ENCODE measurements around the gene IBA57. TPM values are rescaled to one million over a fixed set of nuclear protein-coding genes. Genes with fewer than 3 reads are reported as not detected.
"Not testable (repeated sequence)": the region's sequence is repeated elsewhere in the genome, so short reads cannot be mapped to it uniquely, and the experiment has no call there.

Gene IBA57
- total RNA-seq, 1 experiment from 2014 or later, result 4.4 TPM

- no peaks in the 10 kb centered on the region for H3K36me3 ChIP-seq
- H3K27me3 ChIP-seq, result no peaks in the 10 kb centered on the region
- H3K4me1 ChIP-seq, result peaks cover 5% of the 10 kb centered on the region; the same call in 1 of the 2 replicates
- no peak for DNase-seq
- H3K4me3 ChIP-seq, result no peak overlapping the region
- no peak overlapping the region for H3K27ac ChIP-seq
- H3K9me3 ChIP-seq (replicated peaks), result no peaks in the 10 kb centered on the region; the same call in 1 of the 2 replicates
Measured at GRCh38 chr1:228224198-228225164, 58.9 kb downstream of the IBA57 start.

GRCh38 chr1:228225165-228225710, 59.6 kb downstream of the IBA57 start:
- no peak for DNase-seq

GRCh38 chr1:228225740-228226139, 60.1 kb downstream of the IBA57 start:
- Histone ChIP-seq H3K4me1 (peaks cover 5% of the 10 kb centered on the region; the same call in 1 of the 2 replicates), H3K9me3 (replicated peaks) (no peaks in the 10 kb centered on the region; the same call in 1 of the 2 replicates), H3K4me3 (no peak overlapping the region), H3K27me3 (no peaks in the 10 kb centered on the region), H3K27ac (no peak overlapping the region), H3K36me3 (no peaks in the 10 kb centered on the region)
- DNase-seq, result no peak

More at GRCh38 chr1:228225165-228225710, 59.6 kb downstream of the IBA57 start:
- Histone ChIP-seq H3K36me3 (no peaks in the 10 kb centered on the region), H3K27me3 (no peaks in the 10 kb centered on the region), H3K27ac (no peak overlapping the region), H3K4me3 (no peak overlapping the region), H3K4me1 (peaks cover 5% of the 10 kb centered on the region; the same call in 1 of the 2 replicates), H3K9me3 (replicated peaks) (no peaks in the 10 kb centered on the region; the same call in 1 of the 2 replicates)

- Histone ChIP-seq H3K9me3 (replicated peaks) (no peaks in the 10 kb centered on the region; the same call in 1 of the 2 replicates), H3K4me3 (no peak overlapping the region), H3K27ac (no peak overlapping the region), H3K36me3 (no peaks in the 10 kb centered on the region), H3K27me3 (no peaks in the 10 kb centered on the region), H3K4me1 (peaks cover 5% of the 10 kb centered on the region; the same call in 1 of the 2 replicates)
- DNase-seq, result no peak
Measured at GRCh38 chr1:228226141-228226874, 60.7 kb downstream of the IBA57 start.

GRCh38 chr1:228226956-228227791, 61.6 kb downstream of the IBA57 start:
- H3K27ac ChIP-seq, result no peak overlapping the region
- H3K27me3 ChIP-seq, result no peaks in the 10 kb centered on the region
- H3K9me3 ChIP-seq (replicated peaks), result no peaks in the 10 kb centered on the region; the same call in 1 of the 2 replicates
- no peaks in the 10 kb centered on the region for H3K36me3 ChIP-seq
- H3K4me1 ChIP-seq, result peaks cover 5% of the 10 kb centered on the region; the same call in 1 of the 2 replicates
- DNase-seq, result peak in 1 of 2 experiments; percentile 62
- no peak overlapping the region for H3K4me3 ChIP-seq

GRCh38 chr1:228228147-228228546, 62.5 kb downstream of the IBA57 start:
- not testable (repeated sequence) for H3K27me3 ChIP-seq; H3K9me3 ChIP-seq (replicated peaks); H3K4me1 ChIP-seq; H3K27ac ChIP-seq; H3K36me3 ChIP-seq; H3K4me3 ChIP-seq; DNase-seq

GRCh38 chr1:228228601-228229074, 63.0 kb downstream of the IBA57 start:
- Histone ChIP-seq H3K27me3 (no peaks in the 10 kb centered on the region), H3K9me3 (replicated peaks) (no peaks in the 10 kb centered on the region; the same call in 1 of the 2 replicates), H3K4me1 (peaks cover 5% of the 10 kb centered on the region; the same call in 1 of the 2 replicates), H3K4me3 (no peak overlapping the region), H3K36me3 (no peaks in the 10 kb centered on the region), H3K27ac (no peak overlapping the region)
- no peak for DNase-seq

- Histone ChIP-seq H3K36me3 (no peaks in the 10 kb centered on the region), H3K4me1 (peaks cover 5% of the 10 kb centered on the region; the same call in 1 of the 2 replicates), H3K9me3 (replicated peaks) (no peaks in the 10 kb centered on the region), H3K27me3 (no peaks in the 10 kb centered on the region), H3K27ac (no peak overlapping the region), H3K4me3 (no peak overlapping the region)
- DNase-seq, result no peak
Measured at GRCh38 chr1:228231189-228231588, 65.6 kb downstream of the IBA57 start.

Other genes starting within 250 kb of the IBA57 start
- gene WNT9A, start 217.9 kb upstream of the IBA57 start, total RNA-seq (2014; rRNA removed; shearing (Covaris generic)), result 0.79 and 1.1 TPM in 2 replicates
- not detected in 2 replicates for gene WNT3A, start 158.8 kb upstream of the IBA57 start, total RNA-seq (2014; rRNA removed; shearing (Covaris generic))
- gene ARF1, start 83.1 kb upstream of the IBA57 start, total RNA-seq (2014; rRNA removed; shearing (Covaris generic)), result 291 and 309 TPM in 2 replicates
- 19.9 and 22.8 TPM in 2 replicates for gene C1orf35, start 62.5 kb upstream of the IBA57 start, total RNA-seq (2014; rRNA removed; shearing (Covaris generic))
- gene MRPL55, start 56.5 kb upstream of the IBA57 start, total RNA-seq (2014; rRNA removed; shearing (Covaris generic)), result 48.5 and 64.6 TPM in 2 replicates
- gene GUK1, start 25.5 kb upstream of the IBA57 start, total RNA-seq (2014; rRNA removed; shearing (Covaris generic)), result 114 and 137 TPM in 2 replicates
- gene GJC2, start 15.9 kb upstream of the IBA57 start, total RNA-seq (2014; rRNA removed; shearing (Covaris generic)), result 0.43 and 0.59 TPM in 2 replicates
- 7.3 and 8.3 TPM in 2 replicates for gene OBSCN, start 42.2 kb downstream of the IBA57 start, total RNA-seq (2014; rRNA removed; shearing (Covaris generic))
- 25.5 and 30.7 TPM in 2 replicates for gene TRIM11, start 241.0 kb downstream of the IBA57 start, total RNA-seq (2014; rRNA removed; shearing (Covaris generic))

All from SJCRH30 (cell line).